Neural progenitor cell (in vitro differentiated cells): Measurements from ENCODE around the gene ETFA.

Experiments
- CTCF ChIP-seq: fragments of 200-600 bp; sonication (generic); IDR thresholded peaks from 2 replicates; pipeline ENCODE4 v1.5.1; 2017; ENCODE audit warnings: antibody characterized with exemption, mild to moderate bottlenecking
- EZH2 ChIP-seq: fragments of 200-600 bp; sonication (generic); IDR thresholded peaks from 2 replicates; pipeline ENCODE4 v1.6.1; 2017; ENCODE audit warnings: antibody characterized with exemption, mild to moderate bottlenecking, moderate library complexity
- EZH2phosphoT487 ChIP-seq: fragments of 200-600 bp; sonication (generic); IDR thresholded peaks from 2 replicates; pipeline ENCODE4 v1.6.1; 2017; ENCODE audit warnings: antibody characterized with exemption

GRCh38 chr15:76191539-76192244 lies 119.6 kb downstream of the ETFA start:
- TF ChIP-seq CTCF (no peak), EZH2phosphoT487 (no peak), EZH2 (no peak)
